A673 (cell line): ENCODE results near the gene RAB11FIP4. TPM values are rescaled to one million over a fixed set of nuclear protein-coding genes. Genes with fewer than 3 reads are reported as not detected.
"Not testable (repeated sequence)": the region's sequence is repeated elsewhere in the genome, so short reads cannot be mapped to it uniquely, and the experiment has no call there.

Experiments used
- BruUV-seq: library from RNA; stranded (reverse); fragments of 400-500 nt; replicated peaks from 2 replicates; lab custom pipeline; 2021; lab: Mats Ljungman, UMichigan
- CTCF ChIA-PET: fragments of 300-600 bp; sonication (Branson Sonifier 250); formaldehyde crosslinking; loops from one replicate; lab custom pipeline; 2022; ENCODE audit warnings: antibody characterized with exemption; lab: Charles Lee
- POLR2A ChIA-PET: fragments of 300-600 bp; sonication (Branson Sonifier 250); formaldehyde crosslinking; loops from one replicate; lab custom pipeline; 2022; ENCODE audit warnings: antibody characterized with exemption; ENCODE audit not compliant: low non-redundant PET; lab: Charles Lee
- DNase-seq: peaks from one replicate; pipeline ENCODE4 v3.0.0-alpha.2; 2015; ENCODE audit warnings: low spot score
- H3K27ac ChIP-seq: fragments of 200-600 bp; sonication (generic); 2 replicates; pipeline ENCODE4 v1.5.1; 2016; ENCODE audit warnings: mixed run types, low read depth, mild to moderate bottlenecking, mixed read lengths, antibody characterized with exemption, low read length; ENCODE audit not compliant: poor library complexity, severe bottlenecking
- H3K27me3 ChIP-seq: fragments of 200-600 bp; sonication (generic); replicated peaks from 2 replicates; pipeline ENCODE4 v1.6.1; 2017; ENCODE audit warnings: mixed run types, low read depth, mild to moderate bottlenecking, mixed read lengths, antibody characterized with exemption, low read length; ENCODE audit not compliant: insufficient read depth, poor library complexity
- H3K36me3 ChIP-seq: fragments of 200-600 bp; sonication (generic); 2 replicates; pipeline ENCODE4 v1.6.1; 2016; ENCODE audit warnings: mixed run types, mild to moderate bottlenecking, mixed read lengths, antibody characterized with exemption, low read length; ENCODE audit not compliant: insufficient read depth, poor library complexity, severe bottlenecking
- H3K4me1 ChIP-seq: fragments of 200-600 bp; sonication (generic); 2 replicates; pipeline ENCODE4 v1.6.1; 2017; ENCODE audit warnings: mixed run types, mild to moderate bottlenecking, mixed read lengths, antibody characterized with exemption, low read length; ENCODE audit not compliant: insufficient read depth, poor library complexity, severe bottlenecking
- H3K4me3 ChIP-seq: fragments of 200-600 bp; sonication (generic); 2 replicates; pipeline ENCODE4 v1.5.1; 2016; ENCODE audit warnings: low read depth, mixed run types, mild to moderate bottlenecking, mixed read lengths, low read length; ENCODE audit not compliant: poor library complexity, severe bottlenecking
- H3K9me3 ChIP-seq: fragments of 200-600 bp; sonication (generic); 2 replicates; pipeline ENCODE4 v1.6.1; 2016; ENCODE audit warnings: mixed run types, low read depth, mild to moderate bottlenecking, mixed read lengths, antibody characterized with exemption, low read length; ENCODE audit not compliant: poor library complexity, severe bottlenecking
- CTCF ChIP-seq: fragments of 300-800, 200-600 bp; sonication (generic); conservative IDR thresholded peaks from 2 replicates; pipeline ENCODE4 v1.5.1; 2017; ENCODE audit warnings: low read depth, mild to moderate bottlenecking, antibody characterized with exemption, low read length, moderate library complexity, mixed read lengths
- EZH2 ChIP-seq: fragments of 200-600 bp; sonication (generic); IDR thresholded peaks from 2 replicates; pipeline ENCODE4 v1.6.1; 2017; ENCODE audit warnings: borderline replicate concordance, low read depth, mild to moderate bottlenecking, mixed read lengths, antibody characterized with exemption, low read length; ENCODE audit not compliant: poor library complexity, severe bottlenecking
- intact Hi-C: fragments of 100-400 bp; cut with micrococcal nuclease; formaldehyde crosslinking; loops from one replicate; pipeline ENCODE4 v1.10.0; 2022; ENCODE audit not compliant: unreplicated experiment
- total RNA-seq: library from RNA; stranded (reverse); gene quantifications from 2 replicates; pipeline ENCODE4 v1.2.3, GENCODE V29; 2021

RAB11FIP4 gene
- total RNA-seq, 1 experiment from 2014 or later = 2.4 TPM

- BruUV-seq = no TSS peak
- Histone ChIP-seq H3K9me3 (no peaks in the 10 kb centered on the region), H3K36me3 (no peaks in the 10 kb centered on the region), H3K4me3 (no peak overlapping the region), H3K4me1 (no peaks in the 10 kb centered on the region), H3K27me3 (no peaks in the 10 kb centered on the region), H3K27ac (no peak overlapping the region)
- intact Hi-C loops = no loop called here
- TF ChIP-seq EZH2 (no peak), CTCF (no peak)
- no peak for DNase-seq
- POLR2A ChIA-PET = no interaction called here
- CTCF ChIA-PET = no interaction called here
These were observed 50.8 kb downstream of the RAB11FIP4 start for GRCh38 chr17:31442276-31442675.

DNA sequence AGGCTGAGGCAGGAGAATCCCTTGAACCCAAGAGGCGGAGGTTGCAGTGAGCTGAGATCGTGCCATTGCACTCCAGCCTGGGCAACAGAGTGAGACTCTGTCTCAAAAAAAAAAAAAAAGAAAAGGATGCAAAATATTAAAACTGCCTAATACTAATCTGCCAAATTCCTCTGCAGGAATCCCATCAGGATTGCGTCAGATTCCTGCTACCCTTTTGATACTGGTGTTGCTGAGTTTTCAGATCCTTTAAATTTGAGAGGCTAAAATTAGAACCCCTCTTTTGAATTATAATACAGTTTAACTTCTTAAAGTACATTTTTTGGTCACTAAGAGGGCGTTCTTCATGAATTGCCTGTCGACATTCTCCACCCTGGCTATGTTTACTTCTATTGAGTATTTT lies 51.4 kb downstream of the RAB11FIP4 start:
- BruUV-seq, intact Hi-C loops, H3K4me3 ChIP-seq, CTCF ChIA-PET, H3K9me3 ChIP-seq, H3K36me3 ChIP-seq, H3K4me1 ChIP-seq, H3K27me3 ChIP-seq, POLR2A ChIA-PET, H3K27ac ChIP-seq, DNase-seq: not testable (repeated sequence)

- intact Hi-C loops = no loop called here
- H3K36me3 ChIP-seq = no peaks in the 10 kb centered on the region
- CTCF ChIA-PET = no interaction called here
- TF ChIP-seq CTCF = no peak
- TF ChIP-seq EZH2 = no peak
- POLR2A ChIA-PET = no interaction called here
- no peaks in the 10 kb centered on the region for H3K9me3 ChIP-seq
- H3K27ac ChIP-seq = no peak overlapping the region
- H3K27me3 ChIP-seq = no peaks in the 10 kb centered on the region
- H3K4me1 ChIP-seq = no peaks in the 10 kb centered on the region
- no peak overlapping the region for H3K4me3 ChIP-seq
- no TSS peak for BruUV-seq
- DNase-seq = no peak
These were observed 51.9 kb downstream of the RAB11FIP4 start for GRCh38 chr17:31443386-31443785.

- BruUV-seq = no TSS peak
- no peak for DNase-seq
- POLR2A ChIA-PET = no interaction called here
These were observed 52.6 kb downstream of the RAB11FIP4 start for GRCh38 chr17:31444026-31444425.

More at GRCh38 chr17:31444026-31444425, 52.6 kb downstream of the RAB11FIP4 start:
- intact Hi-C loops = no loop called here
- Histone ChIP-seq H3K9me3 (no peaks in the 10 kb centered on the region), H3K27me3 (no peaks in the 10 kb centered on the region), H3K36me3 (no peaks in the 10 kb centered on the region), H3K4me3 (no peak overlapping the region), H3K4me1 (no peaks in the 10 kb centered on the region), H3K27ac (no peak overlapping the region)
- TF ChIP-seq CTCF (no peak), EZH2 (no peak)
- CTCF ChIA-PET = no interaction called here
